Activated CD4-positive, CD25-positive, alpha-beta regulatory T cell treated with anti-CD3 and anti-CD28 coated beads, Interleukin-2, amount 50 U/mL, for 16 hours (primary cell): ENCODE measurements around the gene MYO10.
"Not testable (repeated sequence)": the region's sequence is repeated elsewhere in the genome, so short reads cannot be mapped to it uniquely, and the experiment has no call there.

ENCODE experiments used
- DNase-seq: peaks from one replicate; pipeline ENCODE4 v3.0.0-alpha.2; 2020; ENCODE audit warnings: low read depth, low spot score

The MYO10 gene

DNA sequence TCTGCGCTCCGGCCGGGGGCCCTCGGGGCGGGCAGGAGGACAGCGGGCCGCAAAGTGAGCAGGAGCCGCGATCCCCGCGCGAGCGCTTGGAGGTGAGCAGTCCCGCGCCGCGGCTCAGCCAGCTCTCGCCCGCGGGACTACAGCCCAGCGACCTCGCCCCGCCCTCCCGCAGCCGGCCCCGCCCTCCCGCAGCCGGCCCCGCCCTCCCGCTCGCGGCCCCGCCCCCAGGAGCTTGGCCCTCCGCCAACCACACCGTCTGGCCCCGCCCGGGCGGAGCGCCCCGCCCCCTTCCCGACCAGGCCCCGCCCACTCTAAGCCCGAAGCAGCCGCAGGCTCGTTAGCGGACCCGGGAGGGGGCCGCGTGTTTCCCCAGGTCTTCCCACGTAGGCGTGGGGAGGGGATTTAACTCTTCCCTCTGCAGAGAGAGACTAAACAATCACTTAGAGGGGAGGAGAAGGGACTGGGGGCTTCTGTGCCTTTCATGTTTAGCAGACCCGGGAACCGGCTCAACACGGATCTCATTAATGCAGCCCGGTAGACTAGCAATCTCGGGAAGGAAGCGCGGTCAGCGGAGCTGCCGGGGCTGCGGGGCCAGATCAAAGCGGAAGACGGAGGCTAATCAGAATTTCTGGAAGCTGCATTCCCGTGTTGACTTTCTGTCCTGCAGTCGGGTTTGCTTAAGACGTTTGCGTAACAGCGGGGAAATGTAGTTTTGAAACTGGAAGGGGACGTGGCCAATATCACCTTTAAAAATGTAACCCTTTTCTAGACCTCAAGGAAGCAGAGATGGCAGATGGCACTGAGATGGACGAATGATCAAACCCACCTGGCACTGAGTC, at the start of gene MYO10:
TSS of gene MYO10 (minus strand) at position 139 of the 839 bp plus-strand sequence. CDS start 480 bp downstream, outside the sequence.
- DNase-seq, result no peak

DNA sequence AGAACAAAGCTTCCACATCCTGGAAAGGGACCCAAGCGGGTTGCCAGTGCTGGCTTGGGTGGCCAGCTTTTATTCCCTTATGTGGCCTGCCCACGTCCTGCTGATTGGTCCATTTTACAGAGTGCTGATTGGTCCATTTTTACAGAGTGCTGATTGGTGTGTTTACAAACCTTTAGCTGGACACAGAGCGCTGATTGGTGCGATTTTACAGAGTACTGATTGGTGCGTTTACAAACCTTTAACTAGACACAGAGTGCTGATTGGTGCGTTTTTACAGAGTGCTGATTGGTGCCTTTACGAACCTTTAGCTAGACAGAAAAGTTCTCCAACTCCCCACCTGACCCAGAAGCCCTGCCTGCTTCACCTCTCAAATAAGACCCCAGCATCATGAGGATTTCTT, 49.2 kb upstream of the MYO10 start:
- not testable (repeated sequence) for DNase-seq

DNA sequence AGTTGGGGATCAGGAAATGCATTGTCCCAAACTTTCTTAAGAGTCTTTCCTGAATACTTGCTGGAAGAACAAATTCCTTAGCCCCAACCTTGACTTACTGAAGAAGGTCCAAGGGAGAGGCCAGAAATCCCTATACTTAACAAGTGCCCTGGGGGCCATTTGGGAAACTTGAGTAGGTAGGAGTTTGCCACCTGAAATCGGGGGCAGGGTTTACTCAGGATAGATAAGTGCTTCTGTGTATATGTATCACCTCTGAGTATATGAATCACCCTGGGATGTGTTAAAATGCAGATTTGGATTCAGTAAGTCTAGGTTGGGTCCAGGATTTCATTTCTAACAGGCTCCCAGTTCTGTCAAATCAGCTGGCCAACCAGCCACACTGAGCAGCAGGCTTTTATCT, 47.9 kb upstream of the MYO10 start:
- no peak for DNase-seq

DNA sequence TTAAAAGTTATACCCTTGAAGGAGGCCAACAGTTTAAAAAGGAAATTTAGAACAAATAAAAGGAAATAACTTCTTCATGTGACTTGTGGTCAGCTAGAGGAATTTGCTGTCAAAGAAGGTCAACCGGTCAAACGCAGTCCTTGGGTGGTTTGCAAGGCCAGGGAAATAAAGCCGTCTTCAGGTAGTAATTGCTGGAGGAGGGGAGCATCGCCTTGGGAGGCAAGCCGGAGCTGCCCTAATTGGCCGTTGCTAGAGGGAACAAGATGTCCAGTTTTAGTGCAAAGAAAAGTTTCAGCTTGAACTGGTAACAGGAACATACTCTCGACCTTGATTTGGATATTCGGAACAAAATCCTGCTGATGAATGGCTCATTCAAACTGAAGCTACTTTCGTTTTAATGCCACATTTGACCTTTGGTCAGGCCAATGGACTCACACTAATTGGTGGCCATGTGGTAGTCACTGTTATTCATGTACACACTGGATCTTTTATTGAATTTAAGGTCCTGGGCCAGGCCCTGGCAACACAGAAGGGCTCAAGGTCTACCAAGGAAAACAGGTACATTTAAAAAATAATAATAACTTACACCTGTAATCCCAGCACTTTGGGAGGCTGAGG, 47.0 kb upstream of the MYO10 start:
- DNase-seq, result no peak

DNA sequence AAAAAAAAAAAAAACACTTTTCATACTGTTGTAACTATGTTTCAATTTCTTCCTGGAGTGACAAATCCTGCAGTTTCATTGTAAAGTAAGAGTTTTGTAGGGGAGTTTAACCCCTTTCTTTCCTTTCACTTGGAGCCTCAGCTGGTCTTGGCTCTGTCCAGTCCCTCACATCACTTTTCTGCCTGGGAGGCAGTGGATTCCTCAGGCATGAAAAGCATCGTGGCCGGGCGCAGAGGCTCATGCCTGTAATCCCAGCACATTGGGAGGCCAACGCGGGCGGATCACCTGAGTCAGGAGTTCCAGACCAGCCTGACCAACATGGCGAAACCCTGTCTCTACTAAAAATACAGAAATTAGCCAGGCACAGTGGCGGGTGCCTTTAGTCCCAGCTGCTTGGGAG, 45.6 kb upstream of the MYO10 start:
- DNase-seq, result no peak

DNA sequence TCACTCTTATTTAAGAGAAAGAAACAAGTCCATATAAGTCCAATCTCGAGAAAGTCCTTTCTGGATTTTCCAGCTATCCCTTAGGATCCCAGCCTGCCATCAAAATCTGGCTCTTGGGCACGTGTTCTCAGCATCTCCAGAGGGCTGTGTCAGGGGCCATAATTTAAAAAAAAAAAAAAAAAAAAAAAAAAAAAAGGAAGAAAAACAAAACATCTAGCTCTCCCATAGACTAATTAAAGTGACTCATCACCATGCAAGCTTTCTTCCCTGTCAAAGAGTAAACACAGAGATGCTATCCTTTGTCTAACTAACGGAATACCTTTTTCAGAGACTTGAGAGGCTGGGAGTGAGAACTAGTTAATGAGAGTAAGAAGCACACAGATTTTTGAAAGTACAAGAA, 44.9 kb upstream of the MYO10 start:
- DNase-seq, result no peak

DNA sequence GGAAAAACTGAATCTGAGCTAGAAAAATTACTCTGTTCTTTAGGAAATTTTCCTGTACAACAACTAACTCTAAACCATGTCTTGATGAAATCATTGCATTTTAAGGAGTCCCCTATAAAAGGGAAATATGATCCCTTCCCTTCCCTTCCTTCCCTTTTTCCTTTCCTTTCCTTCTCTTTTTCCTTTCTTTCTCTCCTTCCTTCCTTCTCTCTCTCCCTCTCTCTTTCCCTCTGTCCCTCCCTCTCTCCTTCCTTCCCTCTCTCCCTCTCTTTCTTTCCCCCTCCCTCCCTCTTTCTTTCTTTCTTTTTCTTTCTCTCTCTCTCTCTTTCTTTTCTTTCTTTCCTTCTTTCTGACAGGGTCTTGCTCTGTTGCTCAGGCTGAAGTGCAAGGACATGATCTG, 42.2 kb upstream of the MYO10 start:
- DNase-seq, result no peak

DNA sequence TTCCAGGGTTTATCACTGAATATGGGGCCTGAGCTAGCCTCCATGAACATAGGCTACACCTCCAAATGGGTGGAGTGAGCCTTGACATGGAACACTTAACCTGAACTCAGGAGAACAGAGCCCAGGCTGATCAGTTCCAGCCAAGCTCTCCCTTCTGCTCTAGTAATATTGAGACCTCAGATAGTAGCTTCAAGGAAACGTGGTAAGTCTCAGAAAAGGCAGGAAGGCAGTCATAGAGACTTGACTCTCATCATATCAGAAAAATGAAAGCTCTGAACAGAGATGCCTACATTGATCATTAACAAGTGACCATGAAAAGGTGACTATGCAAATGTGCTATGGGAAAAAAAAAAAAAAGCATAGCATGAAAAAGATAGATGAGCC, 40.5 kb upstream of the MYO10 start:
- no peak for DNase-seq

DNA sequence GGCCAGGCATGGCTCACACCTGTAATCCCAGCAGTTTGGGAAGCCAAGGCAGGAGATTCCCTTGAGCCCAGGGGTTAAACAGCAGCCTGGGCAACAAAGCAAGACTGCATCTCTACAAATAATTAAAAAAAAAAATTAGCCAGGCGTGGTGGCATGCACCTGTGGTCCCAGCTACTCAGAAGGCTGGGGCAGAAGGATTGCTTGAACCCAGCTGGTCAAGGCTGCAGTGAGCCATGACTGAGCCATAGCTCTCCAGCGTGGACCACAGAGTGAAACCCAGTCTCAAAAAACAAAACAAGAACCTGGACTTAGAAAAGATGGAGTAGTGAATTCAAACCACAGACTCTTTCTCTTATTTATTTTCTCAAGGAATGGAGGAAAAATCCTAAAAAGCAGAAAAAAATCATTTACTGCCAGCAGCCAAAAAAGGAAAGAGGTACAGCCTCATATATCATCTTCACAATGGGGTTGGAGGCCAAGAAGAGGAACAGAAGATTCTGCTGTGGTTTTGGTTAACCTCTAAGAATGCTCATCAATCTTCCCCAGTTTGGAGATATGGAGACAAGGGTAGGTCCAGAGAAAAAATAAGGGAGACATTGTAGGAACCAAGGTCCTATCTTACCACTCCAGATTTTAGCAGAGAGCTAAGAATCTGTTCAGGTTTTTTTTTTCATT, 40.0 kb upstream of the MYO10 start:
- DNase-seq, result no peak

DNA sequence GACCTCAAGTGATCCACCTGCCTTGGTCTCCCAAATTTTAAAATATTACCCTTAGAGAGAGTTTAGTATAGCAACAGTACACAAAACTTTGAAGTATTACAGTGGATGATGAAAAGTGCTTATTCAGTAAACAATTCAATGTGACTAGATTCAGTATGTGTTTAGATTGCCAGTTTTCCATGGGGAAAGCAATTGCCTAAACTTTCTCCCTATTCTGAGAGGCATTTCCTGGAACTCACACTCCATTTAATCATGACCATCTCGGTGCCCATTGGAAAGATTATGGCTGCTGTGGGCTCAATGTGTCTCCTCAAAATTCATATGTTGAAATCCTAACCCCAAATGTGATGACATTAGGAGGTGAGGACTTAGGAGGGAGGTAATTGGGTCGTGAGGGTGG, 38.9 kb upstream of the MYO10 start:
- no peak for DNase-seq

DNA sequence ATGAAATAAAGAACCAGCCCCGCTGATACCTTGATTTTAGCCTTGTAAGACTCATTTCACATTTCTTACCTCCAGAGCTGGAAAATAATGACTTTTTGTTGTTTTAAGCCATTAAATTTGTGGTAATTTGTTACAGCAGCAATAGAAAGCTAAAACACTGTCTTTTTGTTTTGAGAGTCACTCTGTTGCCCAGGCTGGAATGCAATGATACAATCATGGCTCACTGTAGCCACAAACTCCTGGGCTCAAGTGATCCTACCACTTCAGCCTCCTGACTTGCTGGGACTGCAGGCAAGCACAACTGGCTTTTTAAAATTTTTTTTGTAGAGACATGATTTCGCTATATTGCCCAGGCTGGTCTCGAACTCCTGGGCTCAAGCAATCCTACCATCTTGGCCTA, 34.7 kb upstream of the MYO10 start:
- DNase-seq, result no peak

DNA sequence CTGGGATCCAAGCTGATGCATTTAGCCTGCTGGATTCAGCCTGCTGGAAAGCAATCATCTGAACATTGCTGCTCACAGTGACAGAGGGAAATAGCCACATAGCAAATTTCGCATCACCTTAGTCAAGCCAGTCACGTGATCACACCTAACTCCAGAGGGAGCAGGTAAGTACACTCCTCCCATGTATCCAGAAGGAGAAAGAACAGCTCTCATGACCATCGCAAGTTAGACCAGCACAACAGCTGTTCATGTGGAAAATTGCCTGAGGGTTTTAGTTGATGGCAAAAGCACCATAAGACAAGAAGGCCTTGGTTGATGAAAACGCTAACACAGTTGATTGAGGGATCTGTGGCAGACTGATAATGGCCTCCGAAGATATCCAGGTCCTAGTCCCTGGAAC, 34.2 kb upstream of the MYO10 start:
- no peak for DNase-seq

DNA sequence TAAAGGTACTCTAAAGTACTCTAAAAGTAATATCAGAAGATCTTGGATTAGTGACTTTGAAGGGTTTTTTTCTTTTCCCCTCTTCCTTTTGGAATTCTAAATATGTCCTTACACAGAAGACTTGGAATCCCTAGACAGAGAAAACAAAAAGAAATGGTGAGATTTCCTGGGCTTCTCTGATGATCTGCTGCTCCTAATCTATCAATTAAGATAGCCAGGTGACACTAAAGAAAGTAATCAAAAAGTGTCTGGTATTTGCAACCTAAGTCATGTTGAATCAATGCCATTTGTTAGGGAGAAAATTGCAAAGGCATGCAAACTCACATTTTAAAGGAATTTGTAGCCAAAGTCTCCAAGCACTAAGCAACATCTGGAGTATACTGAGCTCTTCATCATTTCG, 29.5 kb upstream of the MYO10 start:
- no peak for DNase-seq

DNA sequence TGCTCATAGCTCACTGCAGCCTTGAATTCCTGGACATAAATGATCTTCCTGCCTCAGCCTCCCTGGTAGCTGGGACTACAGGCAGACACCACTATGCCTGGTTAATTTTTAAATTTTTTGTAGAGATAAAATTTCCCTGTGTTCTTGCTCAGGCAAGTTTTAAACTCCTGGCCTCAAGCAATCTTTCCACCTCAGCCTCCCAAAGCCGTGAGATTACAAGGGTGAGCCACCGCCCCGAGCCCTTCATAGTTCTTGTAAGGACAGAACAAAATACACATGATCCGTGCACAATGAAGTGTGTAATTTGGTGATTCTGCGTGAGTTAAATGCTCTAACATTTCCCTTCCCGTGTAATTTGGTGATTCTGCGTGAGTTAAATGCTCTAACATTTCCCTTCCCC, 27.7 kb upstream of the MYO10 start:
- DNase-seq, result no peak

DNA sequence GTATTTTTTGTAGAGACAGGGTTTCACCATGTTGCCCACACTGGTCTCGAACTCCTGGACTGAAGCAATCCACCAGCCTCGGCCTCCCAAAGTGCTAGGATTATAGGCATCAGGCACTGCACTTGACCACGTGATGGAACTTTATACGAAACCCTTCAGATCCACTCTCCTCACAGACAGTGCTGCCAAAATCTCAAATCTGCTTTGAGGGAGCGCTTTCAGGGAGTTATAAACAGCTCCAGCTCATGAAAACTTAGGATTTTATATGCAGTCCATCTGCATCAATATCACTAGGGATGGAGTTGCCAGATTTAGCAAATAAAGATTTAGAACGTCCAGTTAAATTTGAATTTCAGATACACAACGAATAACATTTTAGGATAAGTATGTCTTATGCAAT, 25.0 kb upstream of the MYO10 start:
- DNase-seq, result no peak

DNA sequence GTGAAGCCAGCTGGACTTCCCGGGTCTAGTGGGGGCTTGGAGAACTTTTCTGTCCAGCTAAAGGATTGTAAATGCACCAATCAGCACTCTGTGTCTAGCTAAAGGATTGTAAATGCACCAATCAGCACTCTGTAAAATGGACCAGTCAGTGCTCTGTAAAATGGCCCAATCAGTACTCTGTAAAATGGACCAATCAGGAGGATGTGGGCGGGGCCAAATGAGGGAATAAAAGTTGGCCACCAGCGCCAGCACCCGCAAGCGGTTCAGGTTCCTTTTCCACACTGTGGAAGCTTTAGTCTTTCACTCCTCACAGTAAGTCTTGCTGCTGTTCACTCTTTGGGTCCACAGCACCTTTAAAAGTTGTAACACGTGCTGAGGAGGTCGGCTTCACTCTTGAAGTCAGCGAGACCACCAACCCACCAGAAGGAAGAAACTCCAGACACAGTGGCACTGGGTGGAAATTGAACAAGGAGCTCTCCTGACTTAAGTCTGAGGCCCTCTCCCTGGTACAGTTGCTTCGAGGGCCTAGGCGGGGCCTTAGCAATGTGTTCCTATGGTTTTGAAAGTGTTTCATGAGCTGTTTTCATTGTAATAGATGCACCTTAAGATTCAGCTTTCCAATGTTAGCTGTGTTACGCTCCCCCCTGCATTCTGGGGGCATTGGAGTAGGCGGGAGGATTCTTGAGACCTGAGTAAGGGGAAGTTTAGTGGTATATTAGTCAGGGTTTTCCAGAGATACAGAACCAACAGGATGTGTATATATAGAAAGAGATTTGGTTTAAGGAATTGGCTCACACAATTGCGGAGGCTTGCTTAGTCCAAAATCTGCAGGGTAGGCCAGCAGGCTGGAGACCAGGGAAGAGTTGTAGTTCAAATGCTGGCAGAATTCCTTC, 21.5 kb upstream of the MYO10 start:
- no peak for DNase-seq

DNA sequence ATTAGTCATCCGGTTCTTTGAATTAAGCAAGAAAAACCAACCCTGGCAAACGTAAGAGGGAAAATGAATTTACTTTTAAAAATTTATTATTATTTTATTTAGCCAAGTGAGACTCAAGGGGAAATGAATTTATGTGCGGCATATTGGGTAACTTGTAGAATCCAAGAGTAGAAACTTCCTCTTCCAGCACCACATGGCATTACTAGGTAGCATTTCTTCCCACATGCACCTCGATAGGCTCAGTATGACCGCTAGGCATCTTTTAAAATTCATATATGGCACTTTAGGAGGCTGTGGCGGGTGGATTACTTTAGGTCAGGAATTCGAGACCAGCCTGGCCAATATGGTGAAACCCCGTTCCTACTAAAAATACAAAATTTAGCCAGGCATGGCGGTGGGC, 17.6 kb upstream of the MYO10 start:
- no peak for DNase-seq

DNA sequence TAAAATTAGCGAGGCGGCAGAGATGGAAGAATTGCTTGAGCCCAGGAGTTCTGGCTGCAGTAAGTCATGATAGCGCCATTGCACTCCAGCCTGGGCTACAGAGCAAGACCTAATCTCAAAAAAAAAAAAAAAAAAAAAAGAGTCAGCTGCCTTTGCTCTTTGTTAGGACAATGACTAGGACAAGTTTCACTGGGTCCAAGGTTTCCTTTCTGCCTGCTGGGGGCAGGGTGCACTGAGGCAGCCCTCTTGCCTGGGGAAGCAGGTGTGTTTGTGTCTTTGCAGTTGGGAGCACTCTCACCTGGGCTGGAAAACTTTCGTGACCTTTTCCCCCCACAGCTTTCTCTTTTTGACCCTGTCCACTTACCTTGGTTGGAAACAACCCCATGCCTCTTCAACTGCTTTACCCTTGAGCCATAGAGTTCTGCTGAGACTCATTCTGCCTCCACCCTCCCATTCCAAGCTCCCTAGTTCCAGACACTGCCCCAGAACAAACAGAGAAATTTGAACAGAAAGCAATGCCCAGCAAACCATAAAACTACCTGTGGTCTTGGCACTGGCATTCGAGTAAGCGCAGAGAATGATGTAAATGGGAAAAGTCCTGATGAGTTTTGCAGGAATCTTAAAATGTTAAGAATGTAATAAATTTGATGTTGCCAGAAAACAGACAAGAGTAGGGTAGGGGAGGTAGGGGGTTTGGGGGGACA, 17.0 kb upstream of the MYO10 start:
- DNase-seq, result no peak

DNA sequence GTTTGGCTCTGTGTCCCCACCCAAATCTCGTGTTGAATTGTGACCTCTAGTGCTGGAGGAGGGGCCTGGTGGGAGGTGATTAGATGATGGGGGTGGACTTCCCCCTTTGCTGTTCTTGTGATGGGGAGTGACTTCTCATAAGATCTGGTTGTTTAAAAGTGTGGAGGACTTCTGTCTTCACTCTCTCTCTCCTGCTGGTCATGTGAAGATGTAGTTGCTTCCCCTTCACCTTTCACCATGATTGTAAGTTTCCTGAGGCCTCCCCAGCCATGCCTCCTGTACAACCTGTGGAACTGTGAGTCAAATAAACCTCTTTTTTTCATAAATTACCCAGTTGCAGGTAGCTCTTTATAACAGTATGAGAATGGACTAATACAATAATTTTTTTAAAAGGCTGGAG, 10.6 kb upstream of the MYO10 start:
- DNase-seq, result no peak

DNA sequence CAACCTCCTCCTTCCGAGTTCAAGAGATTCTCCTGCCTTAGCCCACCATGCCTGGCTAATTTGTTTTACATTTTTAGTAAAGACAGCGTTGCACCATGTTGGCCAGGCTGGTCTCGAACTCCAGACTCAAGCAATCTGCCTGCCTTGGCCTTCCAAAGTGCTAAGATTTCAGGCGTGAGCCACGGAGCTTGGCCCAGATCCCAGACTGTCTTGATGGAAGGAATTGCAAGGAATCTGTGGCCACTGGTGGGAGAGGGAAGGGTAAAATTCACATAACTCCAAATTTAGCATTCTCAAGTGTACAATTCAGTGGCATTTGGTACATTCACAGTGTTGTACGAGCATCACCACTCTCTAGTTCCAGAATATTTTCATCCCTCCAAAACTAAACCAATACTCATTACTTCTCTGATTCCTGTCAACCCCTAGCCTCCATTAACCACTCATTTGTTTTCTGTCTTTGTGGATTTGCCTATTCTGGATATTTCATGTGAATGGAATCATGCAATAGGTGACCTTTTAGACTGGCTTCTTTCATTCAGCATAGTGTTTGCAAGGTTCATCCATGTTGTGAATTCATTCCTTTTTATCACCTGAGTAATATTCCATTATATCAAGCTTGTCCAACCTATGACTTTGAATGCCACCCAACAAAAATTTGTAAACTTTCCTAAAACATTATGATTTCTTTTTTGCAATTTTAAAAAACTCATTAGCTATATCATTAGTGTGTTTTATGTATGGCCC, 8.9 kb upstream of the MYO10 start:
- no peak for DNase-seq
